GM18868 (cell line): ENCODE data around the gene PRKN.

ENCODE experiments used
- ATAC-seq: cut with Tn5 transposase; IDR thresholded peaks from one replicate; pipeline ENCODE4 v1.9.1; 2021; ENCODE audit warnings: mild to moderate bottlenecking, moderate library complexity; ENCODE audit not compliant: unreplicated experiment

PRKN gene

GRCh38 chr6:161750686-161751085, 976.9 kb downstream of the PRKN start:
- ATAC-seq = no peak

- no peak for ATAC-seq
Measured at GRCh38 chr6:161749576-161749975, 978.0 kb downstream of the PRKN start.

GRCh38 chr6:161748535-161749416, 978.8 kb downstream of the PRKN start:
- peak; percentile 41 for ATAC-seq

- ATAC-seq = no peak
Measured at GRCh38 chr6:161747506-161747905, 980.1 kb downstream of the PRKN start.

GRCh38 chr6:161745594-161746141, 981.9 kb downstream of the PRKN start:
- ATAC-seq = no peak

GRCh38 chr6:161745128-161745527, 982.4 kb downstream of the PRKN start:
- no peak for ATAC-seq

GRCh38 chr6:161744211-161745067, 983.1 kb downstream of the PRKN start:
- ATAC-seq = no peak

- peak; percentile 65 for ATAC-seq
Measured at GRCh38 chr6:161743509-161744178, 983.9 kb downstream of the PRKN start.

- no peak for ATAC-seq
Measured at GRCh38 chr6:161740486-161740885, 987.1 kb downstream of the PRKN start.

- no peak for ATAC-seq
Measured at GRCh38 chr6:161736781-161737292, 990.7 kb downstream of the PRKN start.

- ATAC-seq = no peak
Measured at GRCh38 chr6:161736326-161736725, 991.2 kb downstream of the PRKN start.

- ATAC-seq = no peak
Measured at GRCh38 chr6:161732594-161732993, 995.0 kb downstream of the PRKN start.

GRCh38 chr6:161727083-161727833, 1000.3 kb downstream of the PRKN start:
- no peak for ATAC-seq

- ATAC-seq = no peak
Measured at GRCh38 chr6:161722394-161722793, 1005.2 kb downstream of the PRKN start.

- no peak for ATAC-seq
Measured at GRCh38 chr6:161721511-161721910, 1006.1 kb downstream of the PRKN start.

GRCh38 chr6:161716176-161716575, 1011.4 kb downstream of the PRKN start:
- no peak for ATAC-seq

GRCh38 chr6:161711938-161712337, 1015.6 kb downstream of the PRKN start:
- ATAC-seq = no peak

- ATAC-seq = no peak
Measured at GRCh38 chr6:161711515-161711914, 1016.1 kb downstream of the PRKN start.

GRCh38 chr6:161710698-161711097, 1016.9 kb downstream of the PRKN start:
- ATAC-seq = no peak

GRCh38 chr6:161701056-161701455, 1026.5 kb downstream of the PRKN start:
- ATAC-seq = no peak
